ENCODE data around the gene GPR4.

The GPR4 gene

DNA sequence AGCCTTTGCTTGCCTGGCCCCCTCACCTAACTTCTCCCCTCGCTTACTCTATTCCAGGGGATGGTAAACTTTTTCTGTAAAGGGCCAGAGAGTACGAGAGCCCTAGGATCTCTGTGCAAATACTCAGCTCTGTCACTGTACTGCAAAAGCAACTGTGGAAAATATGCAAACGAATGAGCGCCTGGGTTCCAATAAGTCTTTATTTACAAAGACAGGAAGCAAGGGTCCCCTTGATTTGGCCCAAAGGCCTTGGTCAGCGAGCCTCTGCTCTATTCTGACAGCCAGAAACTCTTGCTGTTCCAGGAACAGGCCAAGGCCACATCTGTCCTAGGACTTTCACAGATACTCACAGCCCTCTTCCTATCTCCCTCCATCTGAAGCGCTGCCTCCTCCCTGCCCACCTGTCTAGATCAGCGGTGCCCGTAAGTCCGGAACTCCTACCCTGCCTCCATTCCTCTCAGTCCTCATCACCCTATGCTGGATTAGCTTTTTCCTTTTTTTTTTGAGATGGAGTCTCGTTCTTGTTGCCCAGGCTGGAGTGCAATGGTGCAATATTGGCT is 54.7 kb downstream of the GPR4 start:
- no peak for FAIRE-seq

DNA sequence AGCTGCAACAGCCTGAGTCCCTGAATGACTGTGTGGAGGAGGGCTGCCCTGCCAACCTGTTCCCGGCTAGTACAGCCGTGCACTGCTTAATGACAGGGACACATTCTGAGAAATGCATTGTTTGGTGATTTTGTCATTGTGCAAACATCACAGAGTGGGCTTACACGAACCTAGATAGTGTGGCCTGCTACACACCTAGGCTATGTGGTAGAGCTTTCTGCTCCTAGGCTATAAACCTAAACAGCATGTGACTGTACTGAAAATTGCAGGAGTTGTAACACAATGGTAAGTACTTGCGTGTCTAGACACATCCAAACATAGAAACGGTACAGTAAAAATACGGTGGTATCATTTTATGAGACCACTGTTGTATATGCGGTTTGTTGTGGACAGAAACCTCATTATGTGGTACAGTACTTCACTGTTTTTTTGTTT is 59.8 kb downstream of the GPR4 start:
- no peak for FAIRE-seq

All from colon (tissue), 2 donors.